ENCODE measurements around the gene ALS2. TPM values are rescaled to one million over a fixed set of nuclear protein-coding genes. Genes with fewer than 3 reads are reported as not detected.

Gene ALS2
- total RNA-seq, 1 donor from 2014 or later, result 11.6 TPM

DNA sequence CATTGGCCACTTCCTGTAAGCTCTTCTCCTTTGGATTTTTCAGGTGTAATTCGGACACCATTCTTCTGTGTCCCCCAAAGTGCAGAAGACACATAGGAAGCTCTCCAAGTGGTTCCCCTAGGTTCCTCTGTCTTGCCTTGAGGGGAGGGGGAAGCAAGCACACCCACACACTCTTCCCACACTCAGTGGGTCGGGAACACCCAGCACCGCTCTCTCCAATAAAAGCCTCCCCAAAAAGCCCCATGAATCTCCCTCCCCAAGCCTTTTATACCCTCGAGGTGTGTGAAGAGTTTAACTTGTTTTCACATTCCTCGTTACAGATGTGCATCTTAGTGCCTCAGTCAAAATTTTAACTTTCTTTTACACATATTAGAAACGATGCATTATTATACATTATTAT, 127.5 kb downstream of the ALS2 start:
- intact Hi-C loops (cut with micrococcal nuclease), result no loop called here

More for the DNA sequence above, 127.5 kb downstream of the ALS2 start:
- ATAC-seq (ENCODE audit: low read depth), result no peak
- Mint-ChIP-seq H3K4me3 (no peak overlapping the region), H3K27me3 (peaks cover 20% of the 10 kb centered on the region), H3K36me3 (ENCODE audit: low read depth) (no peaks in the 10 kb centered on the region), H3K4me1 (no peaks in the 10 kb centered on the region), H3K9me3 (no peaks in the 10 kb centered on the region), H3K27ac (no peak overlapping the region)
- CTCF ChIA-PET, result no interaction called here
- DNase-seq, result no peak
- POLR2A ChIA-PET, result no interaction called here
- TF ChIP-seq, protein P1, sequence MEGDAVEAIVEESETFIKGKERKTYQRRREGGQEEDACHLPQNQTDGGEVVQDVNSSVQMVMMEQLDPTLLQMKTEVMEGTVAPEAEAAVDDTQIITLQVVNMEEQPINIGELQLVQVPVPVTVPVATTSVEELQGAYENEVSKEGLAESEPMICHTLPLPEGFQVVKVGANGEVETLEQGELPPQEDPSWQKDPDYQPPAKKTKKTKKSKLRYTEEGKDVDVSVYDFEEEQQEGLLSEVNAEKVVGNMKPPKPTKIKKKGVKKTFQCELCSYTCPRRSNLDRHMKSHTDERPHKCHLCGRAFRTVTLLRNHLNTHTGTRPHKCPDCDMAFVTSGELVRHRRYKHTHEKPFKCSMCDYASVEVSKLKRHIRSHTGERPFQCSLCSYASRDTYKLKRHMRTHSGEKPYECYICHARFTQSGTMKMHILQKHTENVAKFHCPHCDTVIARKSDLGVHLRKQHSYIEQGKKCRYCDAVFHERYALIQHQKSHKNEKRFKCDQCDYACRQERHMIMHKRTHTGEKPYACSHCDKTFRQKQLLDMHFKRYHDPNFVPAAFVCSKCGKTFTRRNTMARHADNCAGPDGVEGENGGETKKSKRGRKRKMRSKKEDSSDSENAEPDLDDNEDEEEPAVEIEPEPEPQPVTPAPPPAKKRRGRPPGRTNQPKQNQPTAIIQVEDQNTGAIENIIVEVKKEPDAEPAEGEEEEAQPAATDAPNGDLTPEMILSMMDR (IDR thresholded peaks at IDR 0.05), result no peak

Other genes with a start within 250 kb of the ALS2 start
- 2.8 and 4.0 TPM in 2 replicates for gene TMEM237, start 137.4 kb downstream of the ALS2 start, total RNA-seq
- not detected in 2 replicates for gene MPP4, start 82.3 kb downstream of the ALS2 start, total RNA-seq
- gene CDK15, start 25.6 kb upstream of the ALS2 start, total RNA-seq, result not detected in 2 replicates

Data from activated B cell treated with CpG ODN at 0.5 μM for 24 hours (primary cell).